Measurements from ENCODE around the gene IQCK.

- TF ChIP-seq CTCF (IDR thresholded peaks at IDR 0.05; ENCODE audit: low read depth, low read length) (no peak), EZH2phosphoT487 (IDR thresholded peaks at IDR 0.05; ENCODE audit: low read depth) (no peak)
These were observed 166.0 kb downstream of the IQCK start for GRCh38 chr16:19883966-19884485.
